Muscle of leg (tissue), 11 donors: ENCODE results near the gene TMEM225. TPM values are rescaled to one million over a fixed set of nuclear protein-coding genes. Genes with fewer than 3 reads are reported as not detected.
"Not testable (repeated sequence)": the region's sequence is repeated elsewhere in the genome, so short reads cannot be mapped to it uniquely, and the experiment has no call there.

Experiments
- DNase-seq: peaks from one replicate; pipeline ENCODE4 v3.0.0; 2013
- H3K27ac ChIP-seq: one replicate; pipeline ENCODE4 v1.5.1; 2013; ENCODE audit warnings: mild to moderate bottlenecking, low read length, control low read depth
- H3K27me3 ChIP-seq: one replicate; pipeline ENCODE4 v1.6.1; 2013; ENCODE audit warnings: low read length; ENCODE audit not compliant: control insufficient read depth, insufficient read depth
- H3K36me3 ChIP-seq: one replicate; pipeline ENCODE4 v1.6.1; 2013; ENCODE audit warnings: low read length; ENCODE audit not compliant: control insufficient read depth, insufficient read depth
- H3K4me1 ChIP-seq: one replicate; pipeline ENCODE4 v1.6.1; 2013; ENCODE audit warnings: low read length; ENCODE audit not compliant: control insufficient read depth, insufficient read depth
- H3K4me3 ChIP-seq: one replicate; pipeline ENCODE4 v1.5.1; 2013; ENCODE audit warnings: low read length, control low read depth
- H3K9me3 ChIP-seq: replicated peaks from 2 replicates; pipeline ENCODE4 v1.6.1; 2013; ENCODE audit warnings: low read depth, low read length; ENCODE audit not compliant: control insufficient read depth
- WGBS: methylation state at CpG from one replicate; pipeline ENCODE4 v1.1.5; 2013; ENCODE audit warnings: missing lambda C conversion rate; ENCODE audit not compliant: insufficient coverage; 5-methylcytosine and 5-hydroxymethylcytosine counted together
- polyA plus RNA-seq, 8 donors: library from polyadenylated mRNA; unstranded; fragments of 120-200 nt; gene quantifications; one replicate each; pipeline versions ENCODE4 v1.2.1 to v1.2.3, GENCODE V29; 2013; ENCODE audit warnings: inconsistent platforms in 1 of 8, low replicate concordance in 1 of 8; ENCODE audit not compliant: insufficient read length in 8 of 8, insufficient read depth in 1 of 8
- total RNA-seq: library from RNA; stranded (reverse); fragments of 120-200 nt; gene quantifications from one replicate; pipeline ENCODE4 v1.2.4, GENCODE V29; 2013

TMEM225 gene
- total and polyA plus RNA-seq, 9 donors, result not detected

GRCh38 chr11:123867795-123868194 lies 17.7 kb downstream of the TMEM225 start:
- H3K27me3 ChIP-seq, H3K4me1 ChIP-seq, H3K27ac ChIP-seq, DNase-seq, H3K9me3 ChIP-seq, H3K36me3 ChIP-seq, H3K4me3 ChIP-seq: not testable (repeated sequence)
- WGBS, result 65% methylated on average over 9 of the region's 9 CpGs

GRCh38 chr11:123865293-123865692 lies 20.2 kb downstream of the TMEM225 start:
- DNase-seq, H3K27ac ChIP-seq, H3K4me1 ChIP-seq, H3K4me3 ChIP-seq, H3K27me3 ChIP-seq, H3K36me3 ChIP-seq, H3K9me3 ChIP-seq: not testable (repeated sequence)
- 36% methylated on average over 7 of the region's 7 CpGs for WGBS

GRCh38 chr11:123859731-123860130 lies 25.7 kb downstream of the TMEM225 start:
- WGBS, result no CpG with 5 or more reads among the region's 2 CpGs
- no peaks in the 10 kb centered on the region for H3K27me3 ChIP-seq
- H3K9me3 ChIP-seq, result peaks cover 5% of the 10 kb centered on the region
- no peak for DNase-seq
- no peak overlapping the region for H3K27ac ChIP-seq
- no peaks in the 10 kb centered on the region for H3K4me1 ChIP-seq
- H3K36me3 ChIP-seq, result no peaks in the 10 kb centered on the region
- H3K4me3 ChIP-seq, result no peak overlapping the region

GRCh38 chr11:123856444-123856843 lies 29.0 kb downstream of the TMEM225 start:
- H3K9me3 ChIP-seq, result peaks cover 5% of the 10 kb centered on the region
- no peak overlapping the region for H3K27ac ChIP-seq
- H3K4me1 ChIP-seq, result no peaks in the 10 kb centered on the region
- WGBS, result no CpG with 5 or more reads among the region's 2 CpGs
- H3K4me3 ChIP-seq, result no peak overlapping the region
- no peaks in the 10 kb centered on the region for H3K27me3 ChIP-seq
- H3K36me3 ChIP-seq, result no peaks in the 10 kb centered on the region
- no peak for DNase-seq

- Histone ChIP-seq H3K27me3 (no peaks in the 10 kb centered on the region), H3K27ac (no peak overlapping the region), H3K4me3 (no peak overlapping the region), H3K9me3 (peaks cover 5% of the 10 kb centered on the region), H3K36me3 (no peaks in the 10 kb centered on the region), H3K4me1 (no peaks in the 10 kb centered on the region)
- WGBS, result 100% methylated on average over 1 of the region's 2 CpGs
- no peak for DNase-seq
Measured at GRCh38 chr11:123853038-123853437, 32.4 kb downstream of the TMEM225 start.

- Histone ChIP-seq H3K27me3 (no peaks in the 10 kb centered on the region), H3K4me1 (no peaks in the 10 kb centered on the region), H3K27ac (no peak overlapping the region), H3K36me3 (no peaks in the 10 kb centered on the region), H3K4me3 (no peak overlapping the region), H3K9me3 (peaks cover 5% of the 10 kb centered on the region)
- no peak for DNase-seq
Measured at GRCh38 chr11:123852321-123852720, 33.1 kb downstream of the TMEM225 start.

- Histone ChIP-seq H3K36me3 (no peaks in the 10 kb centered on the region), H3K27me3 (no peaks in the 10 kb centered on the region), H3K9me3 (peaks cover 3% of the 10 kb centered on the region), H3K27ac (no peak overlapping the region), H3K4me1 (no peaks in the 10 kb centered on the region), H3K4me3 (no peak overlapping the region)
- no peak for DNase-seq
- 90% methylated on average over 4 of the region's 4 CpGs for WGBS
Measured at GRCh38 chr11:123851110-123851509, 34.4 kb downstream of the TMEM225 start.

- no peak for DNase-seq
- Histone ChIP-seq H3K36me3 (no peaks in the 10 kb centered on the region), H3K9me3 (no peaks in the 10 kb centered on the region), H3K27ac (no peak overlapping the region), H3K4me1 (no peaks in the 10 kb centered on the region), H3K27me3 (no peaks in the 10 kb centered on the region), H3K4me3 (no peak overlapping the region)
- WGBS, result 79% methylated on average over 5 of the region's 6 CpGs
Measured at GRCh38 chr11:123841174-123841573, 44.3 kb downstream of the TMEM225 start.

GRCh38 chr11:123839131-123839530 lies 46.3 kb downstream of the TMEM225 start:
- Histone ChIP-seq H3K4me1 (no peaks in the 10 kb centered on the region), H3K27ac (no peak overlapping the region), H3K9me3 (no peaks in the 10 kb centered on the region), H3K27me3 (no peaks in the 10 kb centered on the region), H3K4me3 (no peak overlapping the region), H3K36me3 (no peaks in the 10 kb centered on the region)
- no peak for DNase-seq
- 88% methylated on average over 2 of the region's 5 CpGs for WGBS

GRCh38 chr11:123838659-123839058 lies 46.8 kb downstream of the TMEM225 start:
- WGBS, result 60% methylated on average over 1 of the region's 1 CpG
- no peak for DNase-seq
- H3K36me3 ChIP-seq, result no peaks in the 10 kb centered on the region
- H3K4me1 ChIP-seq, result no peaks in the 10 kb centered on the region
- H3K27ac ChIP-seq, result no peak overlapping the region
- H3K9me3 ChIP-seq, result no peaks in the 10 kb centered on the region
- no peaks in the 10 kb centered on the region for H3K27me3 ChIP-seq
- no peak overlapping the region for H3K4me3 ChIP-seq

- no peaks in the 10 kb centered on the region for H3K4me1 ChIP-seq
- no peaks in the 10 kb centered on the region for H3K9me3 ChIP-seq
- no peak overlapping the region for H3K27ac ChIP-seq
- no peak for DNase-seq
- H3K36me3 ChIP-seq, result no peaks in the 10 kb centered on the region
- H3K27me3 ChIP-seq, result no peaks in the 10 kb centered on the region
- no peak overlapping the region for H3K4me3 ChIP-seq
- WGBS, result 43% methylated on average over 1 of the region's 3 CpGs
Measured at GRCh38 chr11:123838199-123838598, 47.3 kb downstream of the TMEM225 start.
